ENCODE data around the gene SEC23A.
"Not testable (repeated sequence)": the region's sequence is repeated elsewhere in the genome, so short reads cannot be mapped to it uniquely, and the experiment has no call there.

DNA sequence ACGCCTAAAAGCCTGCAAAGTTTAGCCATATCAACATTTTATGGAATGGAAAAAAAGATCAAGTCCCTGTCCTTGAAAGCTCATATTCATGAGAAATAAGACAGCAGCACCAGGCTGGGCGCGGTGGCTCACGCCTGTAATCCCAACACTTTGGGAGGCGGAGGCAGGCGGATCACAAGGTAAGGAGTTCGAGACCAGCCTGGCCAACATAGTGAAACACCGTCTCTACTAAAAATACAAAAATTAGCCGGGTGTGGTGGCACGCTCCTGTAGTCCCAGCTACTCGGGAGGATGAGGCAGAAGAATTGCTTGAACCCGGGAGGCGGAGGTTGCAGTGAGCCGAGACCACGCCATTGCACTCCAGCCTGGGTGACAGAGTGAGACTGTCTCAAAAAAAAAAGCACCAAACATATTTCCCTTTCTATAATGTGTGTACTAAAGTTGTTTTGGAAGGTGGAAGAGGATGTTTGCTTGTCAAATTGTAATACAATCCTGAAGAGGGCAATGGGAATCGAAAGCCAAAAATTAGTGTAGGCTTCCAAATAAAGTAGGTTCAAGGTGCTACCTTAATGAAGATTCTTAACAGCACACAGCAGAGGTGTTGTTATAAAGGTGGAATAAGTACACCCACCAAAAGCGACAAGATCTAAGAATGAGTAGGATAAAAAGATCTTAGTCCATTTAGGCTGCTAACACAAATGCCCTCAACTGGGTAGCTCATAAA lies 1.2 kb upstream of the SEC23A start:
- TF ChIP-seq, protein P1, sequence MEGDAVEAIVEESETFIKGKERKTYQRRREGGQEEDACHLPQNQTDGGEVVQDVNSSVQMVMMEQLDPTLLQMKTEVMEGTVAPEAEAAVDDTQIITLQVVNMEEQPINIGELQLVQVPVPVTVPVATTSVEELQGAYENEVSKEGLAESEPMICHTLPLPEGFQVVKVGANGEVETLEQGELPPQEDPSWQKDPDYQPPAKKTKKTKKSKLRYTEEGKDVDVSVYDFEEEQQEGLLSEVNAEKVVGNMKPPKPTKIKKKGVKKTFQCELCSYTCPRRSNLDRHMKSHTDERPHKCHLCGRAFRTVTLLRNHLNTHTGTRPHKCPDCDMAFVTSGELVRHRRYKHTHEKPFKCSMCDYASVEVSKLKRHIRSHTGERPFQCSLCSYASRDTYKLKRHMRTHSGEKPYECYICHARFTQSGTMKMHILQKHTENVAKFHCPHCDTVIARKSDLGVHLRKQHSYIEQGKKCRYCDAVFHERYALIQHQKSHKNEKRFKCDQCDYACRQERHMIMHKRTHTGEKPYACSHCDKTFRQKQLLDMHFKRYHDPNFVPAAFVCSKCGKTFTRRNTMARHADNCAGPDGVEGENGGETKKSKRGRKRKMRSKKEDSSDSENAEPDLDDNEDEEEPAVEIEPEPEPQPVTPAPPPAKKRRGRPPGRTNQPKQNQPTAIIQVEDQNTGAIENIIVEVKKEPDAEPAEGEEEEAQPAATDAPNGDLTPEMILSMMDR (IDR thresholded peaks at IDR 0.05; ENCODE audit: borderline replicate concordance, extremely low read depth, low read length, poor library complexity, severe bottlenecking): not testable (repeated sequence)
- TF ChIP-seq EZH2 (IDR thresholded peaks at IDR 0.05; ENCODE audit: borderline replicate concordance, low read depth, low read length, severe bottlenecking): not testable (repeated sequence)
